ENCODE results near the gene UFM1. TPM values are rescaled to one million over a fixed set of nuclear protein-coding genes. Genes with fewer than 3 reads are reported as not detected.

Gene UFM1
- total RNA-seq, 1 donor from 2014 or later = 55.7 TPM

DNA sequence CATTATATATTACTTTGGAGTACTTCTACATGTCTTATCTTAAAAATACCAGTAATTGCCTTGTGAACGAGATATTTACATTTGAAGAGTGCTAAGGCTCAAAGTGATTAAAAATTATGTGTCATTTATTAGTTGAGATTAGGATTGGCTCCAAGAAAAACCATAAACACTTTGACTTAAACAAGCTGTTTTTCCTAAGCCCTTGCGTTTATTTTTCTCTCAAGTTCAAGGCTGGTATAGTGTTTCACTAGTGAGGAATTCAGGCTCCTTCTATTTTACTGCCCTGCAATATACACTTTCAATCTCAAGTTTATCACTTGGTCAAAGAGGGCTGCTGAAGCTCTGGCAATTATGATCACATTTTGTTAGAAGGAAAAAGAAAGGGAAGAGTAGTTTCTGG lies 49.9 kb downstream of the UFM1 start:
- ChIA-PET POLR2A (no interaction called here), CTCF (no interaction called here)
- TF ChIP-seq, protein P1, sequence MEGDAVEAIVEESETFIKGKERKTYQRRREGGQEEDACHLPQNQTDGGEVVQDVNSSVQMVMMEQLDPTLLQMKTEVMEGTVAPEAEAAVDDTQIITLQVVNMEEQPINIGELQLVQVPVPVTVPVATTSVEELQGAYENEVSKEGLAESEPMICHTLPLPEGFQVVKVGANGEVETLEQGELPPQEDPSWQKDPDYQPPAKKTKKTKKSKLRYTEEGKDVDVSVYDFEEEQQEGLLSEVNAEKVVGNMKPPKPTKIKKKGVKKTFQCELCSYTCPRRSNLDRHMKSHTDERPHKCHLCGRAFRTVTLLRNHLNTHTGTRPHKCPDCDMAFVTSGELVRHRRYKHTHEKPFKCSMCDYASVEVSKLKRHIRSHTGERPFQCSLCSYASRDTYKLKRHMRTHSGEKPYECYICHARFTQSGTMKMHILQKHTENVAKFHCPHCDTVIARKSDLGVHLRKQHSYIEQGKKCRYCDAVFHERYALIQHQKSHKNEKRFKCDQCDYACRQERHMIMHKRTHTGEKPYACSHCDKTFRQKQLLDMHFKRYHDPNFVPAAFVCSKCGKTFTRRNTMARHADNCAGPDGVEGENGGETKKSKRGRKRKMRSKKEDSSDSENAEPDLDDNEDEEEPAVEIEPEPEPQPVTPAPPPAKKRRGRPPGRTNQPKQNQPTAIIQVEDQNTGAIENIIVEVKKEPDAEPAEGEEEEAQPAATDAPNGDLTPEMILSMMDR (IDR thresholded peaks at IDR 0.05) = no peak
- Mint-ChIP-seq H3K4me1 (no peaks in the 10 kb centered on the region), H3K36me3 (ENCODE audit: low read depth) (no peaks in the 10 kb centered on the region), H3K27me3 (peaks cover 2% of the 10 kb centered on the region), H3K27ac (no peak overlapping the region), H3K9me3 (no peaks in the 10 kb centered on the region), H3K4me3 (no peak overlapping the region)
- ATAC-seq (ENCODE audit: low read depth) = no peak
- intact Hi-C loops (cut with micrococcal nuclease) = no loop called here
- no peak for DNase-seq

DNA sequence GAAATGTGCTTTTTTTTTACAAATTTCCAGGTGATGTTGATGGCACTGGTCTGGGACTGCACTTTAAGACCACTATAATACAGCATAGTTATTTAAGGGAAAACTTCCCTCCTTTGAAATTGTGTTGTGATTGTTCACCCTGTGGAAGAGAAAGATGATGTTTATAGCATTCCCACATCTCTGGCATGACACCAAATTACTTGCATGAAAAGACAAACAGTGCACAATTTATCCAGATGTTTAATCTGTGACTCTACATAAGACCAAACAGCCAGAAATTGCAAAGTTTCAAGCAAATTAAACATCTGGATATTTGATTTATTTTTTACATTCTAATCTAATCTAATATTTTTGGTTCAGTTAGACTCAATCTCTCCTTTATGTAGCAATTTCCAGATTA lies 51.6 kb downstream of the UFM1 start:
- H3K4me3 Mint-ChIP-seq = no peak overlapping the region
- no peak overlapping the region for H3K27ac Mint-ChIP-seq
- POLR2A ChIA-PET = no interaction called here
- H3K4me1 Mint-ChIP-seq = no peaks in the 10 kb centered on the region
- intact Hi-C loops (cut with micrococcal nuclease) = no loop called here
- H3K9me3 Mint-ChIP-seq = no peaks in the 10 kb centered on the region
- CTCF ChIA-PET = no interaction called here
- H3K36me3 Mint-ChIP-seq (ENCODE audit: low read depth) = no peaks in the 10 kb centered on the region
- TF ChIP-seq, protein P1 (IDR thresholded peaks at IDR 0.05) = no peak
- no peak for ATAC-seq (ENCODE audit: low read depth)
- peaks cover 2% of the 10 kb centered on the region for H3K27me3 Mint-ChIP-seq
- DNase-seq = no peak

DNA sequence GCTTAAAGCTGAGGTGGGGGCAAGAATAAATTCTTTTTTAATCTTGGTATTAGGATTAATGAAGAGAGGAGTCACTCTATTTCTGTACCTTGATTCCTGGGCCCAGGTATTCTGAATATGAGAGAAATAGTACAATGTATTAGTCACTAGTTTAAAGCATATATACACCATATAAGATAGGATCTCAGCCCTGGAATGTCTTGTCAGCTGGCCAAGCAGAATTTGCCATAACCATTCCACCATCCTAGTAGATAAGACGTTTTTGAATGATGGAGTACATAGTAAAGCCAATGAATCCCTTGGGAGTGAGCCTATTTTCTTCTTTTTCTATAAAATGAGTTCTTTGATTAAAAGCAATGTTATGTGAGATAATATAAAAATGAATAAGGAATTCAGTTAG lies 55.6 kb downstream of the UFM1 start:
- DNase-seq (no peak), ATAC-seq (ENCODE audit: low read depth) (no peak)
- H3K27me3 Mint-ChIP-seq = peaks cover 2% of the 10 kb centered on the region
- H3K36me3 Mint-ChIP-seq (ENCODE audit: low read depth) = no peaks in the 10 kb centered on the region
- H3K9me3 Mint-ChIP-seq = no peaks in the 10 kb centered on the region
- no peaks in the 10 kb centered on the region for H3K4me1 Mint-ChIP-seq
- intact Hi-C loops (cut with micrococcal nuclease) = no loop called here
- ChIA-PET POLR2A (no interaction called here), CTCF (no interaction called here)
- TF ChIP-seq, protein P1 (IDR thresholded peaks at IDR 0.05) = no peak
- H3K4me3 Mint-ChIP-seq = no peak overlapping the region
- no peak overlapping the region for H3K27ac Mint-ChIP-seq

DNA sequence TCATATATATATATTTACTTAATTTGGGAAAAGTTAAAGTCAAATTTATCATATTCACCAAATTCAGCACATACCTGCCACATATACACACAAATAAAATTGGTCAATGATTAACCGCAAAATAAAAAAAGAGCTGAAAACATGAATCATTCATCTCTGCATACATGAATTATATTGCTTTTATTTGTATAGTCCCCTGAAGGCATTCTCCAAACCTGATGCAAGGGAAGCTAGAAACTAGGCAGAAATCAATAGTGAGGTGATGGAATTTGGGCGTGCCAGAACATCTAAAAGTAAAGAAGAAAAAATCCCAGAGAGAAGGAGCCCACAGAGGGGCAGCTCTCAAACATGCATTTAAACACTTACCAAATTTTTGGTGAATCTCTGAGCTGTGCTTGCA lies 60.1 kb downstream of the UFM1 start:
- TF ChIP-seq, protein P1 (IDR thresholded peaks at IDR 0.05) = no peak
- no peaks in the 10 kb centered on the region for H3K4me1 Mint-ChIP-seq
- H3K9me3 Mint-ChIP-seq = no peaks in the 10 kb centered on the region
- POLR2A ChIA-PET = interaction anchor here (0.6 kb wide), 1 partner anchor 1456 kb away, joined by 5 read pairs; no protein-coding TSS in a partner anchor
- intact Hi-C loops (cut with micrococcal nuclease) = loop anchor here (10.0 kb wide), 1 partner anchor 325 kb away; no protein-coding TSS in a partner anchor
- ATAC-seq (ENCODE audit: low read depth) (no peak), DNase-seq (no peak)
- no peaks in the 10 kb centered on the region for H3K36me3 Mint-ChIP-seq (ENCODE audit: low read depth)
- H3K27ac Mint-ChIP-seq = no peak overlapping the region
- CTCF ChIA-PET = no interaction called here
- no peak overlapping the region for H3K4me3 Mint-ChIP-seq
- H3K27me3 Mint-ChIP-seq = peaks cover 3% of the 10 kb centered on the region

DNA sequence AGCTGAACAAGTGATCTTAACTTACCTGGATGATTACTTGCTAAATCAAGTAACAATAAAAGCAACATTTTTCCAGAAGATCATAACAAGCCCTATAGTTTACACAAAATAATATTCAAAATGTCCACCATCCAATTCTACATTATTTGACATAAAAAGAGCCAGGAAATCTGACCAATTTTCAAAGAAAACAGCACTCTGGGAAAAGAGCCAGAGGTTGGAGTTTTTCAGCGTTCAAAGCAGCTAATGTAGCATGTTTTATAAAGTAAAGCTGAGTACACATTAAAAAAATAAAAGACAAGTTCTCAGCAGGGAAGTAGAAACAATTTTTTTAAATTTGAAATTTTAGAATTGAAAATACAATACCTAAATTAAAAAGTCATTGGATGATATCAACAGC lies 62.6 kb downstream of the UFM1 start:
- ATAC-seq (ENCODE audit: low read depth) (no peak), DNase-seq (no peak)
- Mint-ChIP-seq H3K36me3 (ENCODE audit: low read depth) (no peaks in the 10 kb centered on the region), H3K9me3 (no peaks in the 10 kb centered on the region), H3K27me3 (peaks cover 3% of the 10 kb centered on the region), H3K4me3 (no peak overlapping the region), H3K4me1 (peaks cover 6% of the 10 kb centered on the region), H3K27ac (no peak overlapping the region)
- TF ChIP-seq, protein P1 (IDR thresholded peaks at IDR 0.05) = no peak
- ChIA-PET POLR2A (no interaction called here), CTCF (no interaction called here)
- intact Hi-C loops (cut with micrococcal nuclease) = loop anchor here (10.0 kb wide), 1 partner anchor 327 kb away; no protein-coding TSS in a partner anchor
